HG02870 (cell line): ENCODE data around the gene TBXA2R.

ENCODE experiments used
- ATAC-seq: cut with Tn5 transposase; IDR thresholded peaks from one replicate; pipeline ENCODE4 v1.9.1; 2021; ENCODE audit warnings: mild to moderate bottlenecking, moderate library complexity; ENCODE audit not compliant: unreplicated experiment

Gene TBXA2R

GRCh38 chr19:3556978-3557460 is 49.7 kb downstream of the TBXA2R start:
- ATAC-seq, result peak; percentile 17

GRCh38 chr19:3556423-3556977 is 50.2 kb downstream of the TBXA2R start:
- ATAC-seq, result no peak

GRCh38 chr19:3555653-3556422 is 50.8 kb downstream of the TBXA2R start:
- no peak for ATAC-seq

- no peak for ATAC-seq
Measured at GRCh38 chr19:3554254-3555083, 52.2 kb downstream of the TBXA2R start.

- ATAC-seq, result no peak
Measured at GRCh38 chr19:3551792-3552095, 54.9 kb downstream of the TBXA2R start.

GRCh38 chr19:3550947-3551791 is 55.5 kb downstream of the TBXA2R start:
- ATAC-seq, result no peak

- no peak for ATAC-seq
Measured at GRCh38 chr19:3549816-3550215, 56.9 kb downstream of the TBXA2R start.

GRCh38 chr19:3548606-3549005 is 58.1 kb downstream of the TBXA2R start:
- ATAC-seq, result no peak

GRCh38 chr19:3547767-3548282 is 58.9 kb downstream of the TBXA2R start:
- ATAC-seq, result no peak

GRCh38 chr19:3547301-3547731 is 59.4 kb downstream of the TBXA2R start:
- no peak for ATAC-seq

- ATAC-seq, result no peak
Measured at GRCh38 chr19:3546119-3546518, 60.6 kb downstream of the TBXA2R start.

GRCh38 chr19:3545669-3546034 is 61.0 kb downstream of the TBXA2R start:
- ATAC-seq, result no peak

GRCh38 chr19:3544742-3545668 is 61.7 kb downstream of the TBXA2R start:
- ATAC-seq, result no peak
